Neural cell (in vitro differentiated cells): ENCODE measurements around the gene APMAP. TPM values are rescaled to one million over a fixed set of nuclear protein-coding genes. Genes with fewer than 3 reads are reported as not detected.

Source experiments
- H2AFZ ChIP-seq: fragments of 200-600, 300-800 bp; sonication (generic), shearing (Covaris generic); 2 replicates; pipeline ENCODE4 v1.6.0; 2014; ENCODE audit warnings: low read depth, mild to moderate bottlenecking, antibody characterized with exemption, low read length, moderate library complexity
- H3F3A ChIP-seq: fragments of 200-600 bp; shearing (Covaris generic); 2 replicates; pipeline ENCODE4 v1.6.1; 2016; ENCODE audit warnings: mild to moderate bottlenecking, moderate library complexity, mixed read lengths, antibody characterized with exemption, low read length; ENCODE audit not compliant: insufficient read depth, poor library complexity, severe bottlenecking
- H3K27ac ChIP-seq: fragments of 200-600, 300-800 bp; sonication (generic), shearing (Covaris generic); 2 replicates; pipeline ENCODE4 v1.5.1; 2014; ENCODE audit warnings: mild to moderate bottlenecking, low read length, moderate library complexity
- H3K27me3 ChIP-seq: fragments of 300-800, 200-600 bp; sonication (generic), shearing (Covaris generic); 2 replicates; pipeline ENCODE4 v1.6.0; 2014; ENCODE audit warnings: mild to moderate bottlenecking, low read depth, low read length, moderate library complexity; ENCODE audit not compliant: insufficient read depth
- H3K36me3 ChIP-seq: fragments of 300-800, 200-600 bp; sonication (generic), shearing (Covaris generic); 2 replicates; pipeline ENCODE4 v1.5.1; 2014; ENCODE audit warnings: mild to moderate bottlenecking, antibody characterized with exemption, low read length, moderate library complexity; ENCODE audit not compliant: insufficient read depth
- H3K4me2 ChIP-seq: fragments of 300-800, 200-600 bp; sonication (generic), shearing (Covaris generic); 2 replicates; pipeline ENCODE4 v1.6.0; 2014; ENCODE audit warnings: mild to moderate bottlenecking, low read length
- H3K4me3 ChIP-seq: fragments of 300-800, 200-600 bp; sonication (generic), shearing (Covaris generic); 2 replicates; pipeline ENCODE4 v1.5.1; 2014; ENCODE audit warnings: mild to moderate bottlenecking, low read length, moderate library complexity
- H3K79me2 ChIP-seq: fragments of 200-600 bp; shearing (Covaris generic); replicated peaks from 2 replicates; pipeline ENCODE4 v1.6.0; 2014; ENCODE audit warnings: mild to moderate bottlenecking, low read length, moderate library complexity; ENCODE audit not compliant: insufficient read depth
- H3K9ac ChIP-seq: fragments of 300-800, 200-600 bp; sonication (generic), shearing (Covaris generic); 2 replicates; pipeline ENCODE4 v1.6.1; 2016; ENCODE audit warnings: mild to moderate bottlenecking, low read length, mixed read lengths
- H3K9me2 ChIP-seq: fragments of 200-600 bp; shearing (Covaris generic); 2 replicates; pipeline ENCODE4 v1.6.1; 2016; ENCODE audit warnings: mild to moderate bottlenecking, low read length, mixed read lengths; ENCODE audit not compliant: insufficient read depth
- H3K9me3 ChIP-seq: fragments of 200-600, 300-800 bp; sonication (generic), shearing (Covaris generic); 2 replicates; pipeline ENCODE4 v1.6.1; 2016; ENCODE audit warnings: mild to moderate bottlenecking, mixed run types, low read length, moderate library complexity, mixed read lengths
- H4K20me1 ChIP-seq: fragments of 200-600 bp; shearing (Covaris generic); 2 replicates; pipeline ENCODE4 v1.6.1; 2016; ENCODE audit warnings: mild to moderate bottlenecking, mixed run types; ENCODE audit not compliant: insufficient read depth
- EP300 ChIP-seq: fragments of 450-650 bp; conservative IDR thresholded peaks from 2 replicates; pipeline ENCODE4 v1.6.1; 2014; ENCODE audit warnings: antibody characterized with exemption, mild to moderate bottlenecking, moderate library complexity; ENCODE audit not compliant: poor library complexity, severe bottlenecking
- EZH2 ChIP-seq: fragments of 200-600, 300-800 bp; shearing (Covaris generic), sonication (generic); IDR thresholded peaks from 2 replicates; pipeline ENCODE4 v1.6.1; 2014; ENCODE audit warnings: antibody characterized with exemption, low read length, borderline replicate concordance, mild to moderate bottlenecking; ENCODE audit not compliant: insufficient read depth, poor library complexity, severe bottlenecking
- MXI1 ChIP-seq: fragments of 450-650 bp; conservative IDR thresholded peaks from 2 replicates; pipeline ENCODE4 v1.6.1; 2014; ENCODE audit warnings: antibody characterized with exemption, mild to moderate bottlenecking; ENCODE audit not compliant: poor library complexity, severe bottlenecking
- POLR2AphosphoS5 ChIP-seq: IDR thresholded peaks from 2 replicates; pipeline ENCODE4 v1.6.1; 2012
- RAD21 ChIP-seq: fragments of 450-650 bp; conservative IDR thresholded peaks from 2 replicates; pipeline ENCODE4 v1.6.1; 2014; ENCODE audit warnings: antibody characterized with exemption, mild to moderate bottlenecking, moderate library complexity
- SMC3 ChIP-seq: fragments of 450-650 bp; conservative IDR thresholded peaks from 2 replicates; pipeline ENCODE4 v1.6.1; 2014; ENCODE audit warnings: antibody characterized with exemption, mild to moderate bottlenecking, moderate library complexity; ENCODE audit not compliant: poor library complexity
- TAF1 ChIP-seq: IDR thresholded peaks from 2 replicates; pipeline ENCODE4 v1.6.1; 2012; ENCODE audit warnings: low read depth
- polyA plus RNA-seq: library from polyadenylated mRNA; depleted of rRNA; stranded (reverse); fragments of >200 nt; gene quantifications from 2 replicates; pipeline ENCODE4 v1.2.3, GENCODE V29; 2014
- TF ChIP-seq, protein P1 (sequence below): IDR thresholded peaks from 2 replicates; pipeline ENCODE4 v1.6.1; 2012; ENCODE audit warnings: borderline replicate concordance
- TF ChIP-seq, protein P2 (sequence below): fragments of 450-650 bp; IDR thresholded peaks from 2 replicates; pipeline ENCODE4 v1.5.1; 2014; ENCODE audit warnings: antibody characterized with exemption, mild to moderate bottlenecking, moderate library complexity; ENCODE audit not compliant: poor library complexity, severe bottlenecking

The APMAP gene
- polyA plus RNA-seq, 1 donor from 2014 or later, result 140 TPM

DNA sequence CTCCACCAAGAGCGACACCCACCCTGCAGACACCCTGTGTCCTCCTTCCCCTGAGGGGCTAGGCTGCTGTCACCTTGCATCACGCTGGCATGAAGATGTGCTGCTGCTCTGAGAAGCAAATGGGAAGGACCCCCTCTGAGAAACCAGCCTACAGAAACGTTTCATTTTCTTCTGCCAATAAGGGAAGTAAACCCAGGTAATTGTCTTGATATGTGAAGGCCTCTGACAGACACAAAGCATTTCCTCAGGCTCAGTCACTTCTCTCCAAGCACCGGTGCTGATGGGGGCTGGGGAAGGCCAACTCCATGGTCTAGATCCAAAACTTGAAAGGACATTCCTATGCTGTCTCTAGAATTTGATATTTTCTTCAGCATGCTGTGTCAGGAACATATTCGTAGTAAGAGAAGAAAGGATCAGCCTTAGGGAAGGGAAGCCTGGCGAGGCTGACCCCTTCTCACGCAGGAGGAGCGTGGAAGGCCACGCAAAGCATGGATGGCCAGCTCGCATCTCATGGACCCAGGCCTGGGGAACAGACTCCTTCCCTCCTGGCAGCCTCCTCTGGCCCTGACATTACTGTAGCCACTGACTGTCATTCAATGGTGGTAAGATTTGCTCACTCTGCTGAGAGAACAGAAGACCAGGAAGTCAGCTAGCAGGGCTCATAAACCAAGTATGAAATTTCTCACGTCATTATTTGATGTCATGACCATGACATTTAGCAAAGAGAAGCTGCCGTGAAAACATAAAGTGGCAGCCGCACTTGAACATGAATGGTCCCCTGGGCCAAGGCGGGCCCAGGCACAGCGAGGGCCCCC is 44.9 kb upstream of the APMAP start:
- no peak overlapping the region for H3K4me3 ChIP-seq
- no peaks in the 10 kb centered on the region for H3K9me2 ChIP-seq
- no peak overlapping the region for H3K9ac ChIP-seq
- H3K27ac ChIP-seq, result no peak overlapping the region
- no peaks in the 10 kb centered on the region for H3K9me3 ChIP-seq
- no peak overlapping the region for H2AFZ ChIP-seq
- H3K27me3 ChIP-seq, result no peaks in the 10 kb centered on the region
- H3K79me2 ChIP-seq, result no peaks in the 10 kb centered on the region
- H3K4me2 ChIP-seq, result no peak overlapping the region
- TF ChIP-seq EP300, result no peak
- TF ChIP-seq EZH2, result no peak
- TF ChIP-seq RAD21, result no peak
- no peak for TF ChIP-seq SMC3
- H3K36me3 ChIP-seq, result no peaks in the 10 kb centered on the region
- no peaks in the 10 kb centered on the region for H4K20me1 ChIP-seq
- no peaks in the 10 kb centered on the region for H3F3A ChIP-seq

DNA sequence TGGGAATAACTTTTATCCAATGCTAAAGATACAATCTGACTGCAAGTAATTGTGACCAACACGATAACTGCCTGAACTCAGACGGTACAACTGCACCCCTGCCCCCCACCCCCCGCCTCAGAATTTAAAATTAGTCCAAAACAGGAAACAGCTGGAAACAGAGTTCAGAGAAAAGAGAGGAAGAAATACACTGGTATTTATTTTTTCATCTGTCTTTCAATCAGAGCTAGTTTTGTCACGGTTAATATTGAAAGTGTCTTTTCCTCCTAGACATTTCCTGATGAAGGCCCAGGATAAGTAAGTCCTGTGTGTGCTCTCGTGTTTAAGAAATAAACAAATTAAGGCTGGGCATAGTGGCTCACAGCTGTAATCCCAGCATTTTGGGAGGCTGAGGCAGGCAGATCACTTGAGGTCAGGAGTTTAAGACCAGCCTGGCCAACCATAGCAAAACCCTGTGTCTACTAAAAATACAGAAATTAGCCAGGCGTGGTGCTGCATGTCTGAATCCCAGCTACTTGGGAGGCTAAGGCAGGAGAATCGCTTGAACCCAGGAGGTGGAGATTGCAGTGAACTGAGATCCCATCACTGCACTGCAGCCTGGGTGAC is 43.9 kb upstream of the APMAP start:
- Histone ChIP-seq H3K79me2 (no peaks in the 10 kb centered on the region), H2AFZ (no peak overlapping the region), H3F3A (no peaks in the 10 kb centered on the region), H4K20me1 (no peaks in the 10 kb centered on the region), H3K27me3 (no peaks in the 10 kb centered on the region), H3K4me2 (no peak overlapping the region), H3K27ac (no peak overlapping the region), H3K9me3 (no peaks in the 10 kb centered on the region), H3K9me2 (no peaks in the 10 kb centered on the region), H3K4me3 (no peak overlapping the region), H3K9ac (no peak overlapping the region), H3K36me3 (no peaks in the 10 kb centered on the region)
- no peak for TF ChIP-seq POLR2AphosphoS5
- no peak for TF ChIP-seq SMC3
- TF ChIP-seq, protein P1, sequence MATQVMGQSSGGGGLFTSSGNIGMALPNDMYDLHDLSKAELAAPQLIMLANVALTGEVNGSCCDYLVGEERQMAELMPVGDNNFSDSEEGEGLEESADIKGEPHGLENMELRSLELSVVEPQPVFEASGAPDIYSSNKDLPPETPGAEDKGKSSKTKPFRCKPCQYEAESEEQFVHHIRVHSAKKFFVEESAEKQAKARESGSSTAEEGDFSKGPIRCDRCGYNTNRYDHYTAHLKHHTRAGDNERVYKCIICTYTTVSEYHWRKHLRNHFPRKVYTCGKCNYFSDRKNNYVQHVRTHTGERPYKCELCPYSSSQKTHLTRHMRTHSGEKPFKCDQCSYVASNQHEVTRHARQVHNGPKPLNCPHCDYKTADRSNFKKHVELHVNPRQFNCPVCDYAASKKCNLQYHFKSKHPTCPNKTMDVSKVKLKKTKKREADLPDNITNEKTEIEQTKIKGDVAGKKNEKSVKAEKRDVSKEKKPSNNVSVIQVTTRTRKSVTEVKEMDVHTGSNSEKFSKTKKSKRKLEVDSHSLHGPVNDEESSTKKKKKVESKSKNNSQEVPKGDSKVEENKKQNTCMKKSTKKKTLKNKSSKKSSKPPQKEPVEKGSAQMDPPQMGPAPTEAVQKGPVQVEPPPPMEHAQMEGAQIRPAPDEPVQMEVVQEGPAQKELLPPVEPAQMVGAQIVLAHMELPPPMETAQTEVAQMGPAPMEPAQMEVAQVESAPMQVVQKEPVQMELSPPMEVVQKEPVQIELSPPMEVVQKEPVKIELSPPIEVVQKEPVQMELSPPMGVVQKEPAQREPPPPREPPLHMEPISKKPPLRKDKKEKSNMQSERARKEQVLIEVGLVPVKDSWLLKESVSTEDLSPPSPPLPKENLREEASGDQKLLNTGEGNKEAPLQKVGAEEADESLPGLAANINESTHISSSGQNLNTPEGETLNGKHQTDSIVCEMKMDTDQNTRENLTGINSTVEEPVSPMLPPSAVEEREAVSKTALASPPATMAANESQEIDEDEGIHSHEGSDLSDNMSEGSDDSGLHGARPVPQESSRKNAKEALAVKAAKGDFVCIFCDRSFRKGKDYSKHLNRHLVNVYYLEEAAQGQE, result no peak
- no peak for TF ChIP-seq EP300
- TF ChIP-seq RAD21, result no peak
- no peak for TF ChIP-seq TAF1
- TF ChIP-seq, protein P2, sequence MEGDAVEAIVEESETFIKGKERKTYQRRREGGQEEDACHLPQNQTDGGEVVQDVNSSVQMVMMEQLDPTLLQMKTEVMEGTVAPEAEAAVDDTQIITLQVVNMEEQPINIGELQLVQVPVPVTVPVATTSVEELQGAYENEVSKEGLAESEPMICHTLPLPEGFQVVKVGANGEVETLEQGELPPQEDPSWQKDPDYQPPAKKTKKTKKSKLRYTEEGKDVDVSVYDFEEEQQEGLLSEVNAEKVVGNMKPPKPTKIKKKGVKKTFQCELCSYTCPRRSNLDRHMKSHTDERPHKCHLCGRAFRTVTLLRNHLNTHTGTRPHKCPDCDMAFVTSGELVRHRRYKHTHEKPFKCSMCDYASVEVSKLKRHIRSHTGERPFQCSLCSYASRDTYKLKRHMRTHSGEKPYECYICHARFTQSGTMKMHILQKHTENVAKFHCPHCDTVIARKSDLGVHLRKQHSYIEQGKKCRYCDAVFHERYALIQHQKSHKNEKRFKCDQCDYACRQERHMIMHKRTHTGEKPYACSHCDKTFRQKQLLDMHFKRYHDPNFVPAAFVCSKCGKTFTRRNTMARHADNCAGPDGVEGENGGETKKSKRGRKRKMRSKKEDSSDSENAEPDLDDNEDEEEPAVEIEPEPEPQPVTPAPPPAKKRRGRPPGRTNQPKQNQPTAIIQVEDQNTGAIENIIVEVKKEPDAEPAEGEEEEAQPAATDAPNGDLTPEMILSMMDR, result no peak
- no peak for TF ChIP-seq MXI1
- no peak for TF ChIP-seq EZH2
